CD14-positive monocyte (primary cell): ENCODE results near the gene FOXA1. TPM values are rescaled to one million over a fixed set of nuclear protein-coding genes. Genes with fewer than 3 reads are reported as not detected.

Experiments
- DNase-seq, 3 donors: peaks; one replicate each; pipeline ENCODE4 v3.0.0-alpha.2; 2011 to 2022
- H2AFZ ChIP-seq: 2 replicates; pipeline ENCODE4 v1.6.0; 2012; ENCODE audit warnings: mild to moderate bottlenecking, low read depth, low read length, inconsistent platforms; ENCODE audit not compliant: insufficient read depth, poor library complexity, severe bottlenecking
- H3K27ac ChIP-seq, 2 donors: 1 replicate in 1 of 2; 2 replicates in 1 of 2; pipeline ENCODE4 v1.5.1; 2012 to 2013; ENCODE audit warnings: low read length in 2 of 2, control low read depth in 1 of 2, inconsistent platforms in 1 of 2, low read depth in 1 of 2, mild to moderate bottlenecking in 1 of 2
- H3K27me3 ChIP-seq, 2 donors: one replicate each; pipeline versions ENCODE4 v1.6.0 to v1.6.1; 2011 to 2013; ENCODE audit warnings: low read length in 2 of 2; ENCODE audit not compliant: control insufficient read depth in 2 of 2, insufficient read depth in 2 of 2
- H3K36me3 ChIP-seq, 2 donors: replicated peaks in 1 of 2; 1 replicate in 1 of 2; 2 replicates in 1 of 2; pipeline versions ENCODE4 v1.5.1 to v1.6.1; 2012 to 2013; ENCODE audit warnings: low read length in 2 of 2, control low read depth in 1 of 2, inconsistent platforms in 1 of 2, mild to moderate bottlenecking in 1 of 2; ENCODE audit not compliant: insufficient read depth in 2 of 2, control insufficient read depth in 1 of 2
- H3K4me1 ChIP-seq, 2 donors: 1 replicate in 1 of 2; 2 replicates in 1 of 2; pipeline versions ENCODE4 v1.5.1 to v1.6.1; 2012 to 2013; ENCODE audit warnings: low read length in 2 of 2, control low read depth in 1 of 2, inconsistent platforms in 1 of 2, mild to moderate bottlenecking in 1 of 2, moderate library complexity in 1 of 2; ENCODE audit not compliant: insufficient read depth in 2 of 2, control insufficient read depth in 1 of 2
- H3K4me2 ChIP-seq: replicated peaks from 2 replicates; pipeline ENCODE3; 2012; ENCODE audit warnings: low read length, moderate library complexity, mild to moderate bottlenecking; ENCODE audit not compliant: poor library complexity, severe bottlenecking; ENCODE audit errors: extremely low read depth
- H3K4me3 ChIP-seq, 3 experiments: fragments of 200-600 bp in 1 of 3; sonication (generic) in 1 of 3; replicated peaks in 1 of 3; 1 replicate in 2 of 3; 2 replicates in 1 of 3; pipeline ENCODE4 v1.5.1; 2011 to 2013; ENCODE audit warnings: low read length in 3 of 3, mild to moderate bottlenecking in 3 of 3, control low read depth in 2 of 3, low read depth in 2 of 3, inconsistent platforms in 1 of 3, moderate library complexity in 1 of 3
- H3K79me2 ChIP-seq: 2 replicates; pipeline ENCODE4 v1.6.0; 2012; ENCODE audit warnings: mild to moderate bottlenecking, control low read depth, inconsistent platforms, low read length, moderate library complexity; ENCODE audit not compliant: insufficient read depth
- H3K9ac ChIP-seq: 2 replicates; pipeline ENCODE4 v1.6.0; 2017; ENCODE audit warnings: low read length, mild to moderate bottlenecking; ENCODE audit not compliant: insufficient read depth, poor library complexity, severe bottlenecking
- H3K9me3 ChIP-seq, 2 donors: replicated peaks in 1 of 2; 1 replicate in 1 of 2; 2 replicates in 1 of 2; pipeline versions ENCODE4 v1.5.1 to v1.6.1; 2012 to 2013; ENCODE audit warnings: low read length in 2 of 2, control low read depth in 1 of 2; ENCODE audit not compliant: control insufficient read depth in 1 of 2, insufficient read depth in 1 of 2
- H4K20me1 ChIP-seq: 2 replicates; pipeline ENCODE4 v1.6.0; 2012; ENCODE audit warnings: mild to moderate bottlenecking, low read length, control low read depth, moderate library complexity; ENCODE audit not compliant: insufficient read depth
- H3K27ac Mint-ChIP-seq, 7 donors: one replicate each; pipeline ENCODE4 v1.8.0; 2020; ENCODE audit warnings: mild to moderate bottlenecking in 7 of 7, mixed read lengths in 7 of 7, moderate library complexity in 6 of 7, inconsistent platforms in 2 of 7
- H3K27me3 Mint-ChIP-seq, 3 donors: one replicate each; pipeline ENCODE4 v1.8.0; 2021 to 2022; ENCODE audit warnings: low read depth in 3 of 3, mild to moderate bottlenecking in 3 of 3, mixed read lengths in 3 of 3, moderate library complexity in 3 of 3, inconsistent platforms in 1 of 3
- H3K36me3 Mint-ChIP-seq, 2 donors: one replicate each; pipeline ENCODE4 v1.8.0; 2020; ENCODE audit warnings: mixed read lengths in 2 of 2, inconsistent platforms in 1 of 2, mild to moderate bottlenecking in 1 of 2
- H3K4me1 Mint-ChIP-seq: one replicate; pipeline ENCODE4 v1.8.0; 2020; ENCODE audit warnings: mild to moderate bottlenecking, mixed read lengths
- H3K4me3 Mint-ChIP-seq, 2 donors: one replicate each; pipeline ENCODE4 v1.8.0; 2020; ENCODE audit warnings: mild to moderate bottlenecking in 2 of 2, mixed read lengths in 2 of 2, moderate library complexity in 1 of 2
- H3K9me3 Mint-ChIP-seq, 7 donors: one replicate each; pipeline ENCODE4 v1.8.0; 2020 to 2022; ENCODE audit warnings: mixed read lengths in 7 of 7, mild to moderate bottlenecking in 6 of 7, moderate library complexity in 6 of 7, inconsistent platforms in 2 of 7
- WGBS: methylation state at CpG from one replicate; pipeline ENCODE4 v1.1.5; 2013; ENCODE audit warnings: missing lambda C conversion rate; ENCODE audit not compliant: insufficient coverage; 5-methylcytosine and 5-hydroxymethylcytosine counted together
- intact Hi-C, 2 donors: fragments of 100-400 bp; cut with micrococcal nuclease; formaldehyde crosslinking; loops; one replicate each; pipeline versions ENCODE4 v1.15.0 to v1.15.1; 2023
- polyA plus RNA-seq, 3 donors: library from polyadenylated mRNA; depleted of rRNA in 1 of 3; unstranded in 2 of 3; stranded (reverse) in 1 of 3; fragments of 300-500 nt in 2 of 3; fragments of >200 nt in 1 of 3; fragmentation: Illumina TruSeq in 2 of 3; gene quantifications; 1 replicate in 2 of 3; 2 replicates in 1 of 3; pipeline ENCODE4 v1.2.3, GENCODE V29; 2012 to 2021
- TF ChIP-seq, protein P1 (sequence below): fragments of 200-600 bp; IDR thresholded peaks from one replicate; pipeline ENCODE4 v1.8.0; 2022; ENCODE audit warnings: antibody characterized with exemption, mild to moderate bottlenecking

FOXA1 gene
- polyA plus RNA-seq, 3 donors = 0.09 TPM; not detected in 2

DNA sequence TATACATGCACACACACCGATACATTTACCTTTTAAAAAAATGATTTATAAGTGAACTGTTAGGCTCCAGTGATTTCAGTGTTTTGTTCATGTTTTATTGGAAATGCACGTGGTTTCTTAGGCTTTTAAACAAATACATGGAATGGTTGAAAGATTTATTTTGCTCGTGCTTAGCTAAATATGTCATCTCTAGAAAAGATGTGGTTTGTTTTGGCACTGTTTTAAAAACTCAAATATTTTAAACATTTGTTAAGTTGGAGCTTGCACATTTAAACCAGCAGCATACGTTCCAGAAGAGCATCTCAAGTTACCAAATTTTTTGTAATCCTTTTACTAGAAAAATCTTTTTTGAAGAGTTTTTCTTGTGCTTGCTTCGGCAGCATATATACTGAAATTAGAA, 44.5 kb downstream of the FOXA1 start:
- Mint-ChIP-seq H3K36me3 (no peaks in the 10 kb centered on the region), H3K27me3 (peaks cover 0 to 2% (median 0%) of the 10 kb centered on the region in 3 donors), H3K4me3 (no peak overlapping the region), H3K27ac (no peak overlapping the region), H3K4me1 (no peaks in the 10 kb centered on the region), H3K9me3 (peaks cover 3 to 8% (median 6%) of the 10 kb centered on the region in 7 donors)
- Histone ChIP-seq H3K4me2 (no peak overlapping the region), H3K9me3 (no peaks in the 10 kb centered on the region), H3K27me3 (no peaks in the 10 kb centered on the region), H3K36me3 (no peaks in the 10 kb centered on the region), H2AFZ (no peak overlapping the region), H4K20me1 (no peaks in the 10 kb centered on the region), H3K79me2 (no peaks in the 10 kb centered on the region), H3K4me3 (no peak overlapping the region), H3K4me1 (no peaks in the 10 kb centered on the region), H3K9ac (no peak overlapping the region), H3K27ac (no peak overlapping the region)
- intact Hi-C loops = no loop called here
- 86% methylated on average over 1 of the region's 5 CpGs for WGBS
- TF ChIP-seq, protein P1, sequence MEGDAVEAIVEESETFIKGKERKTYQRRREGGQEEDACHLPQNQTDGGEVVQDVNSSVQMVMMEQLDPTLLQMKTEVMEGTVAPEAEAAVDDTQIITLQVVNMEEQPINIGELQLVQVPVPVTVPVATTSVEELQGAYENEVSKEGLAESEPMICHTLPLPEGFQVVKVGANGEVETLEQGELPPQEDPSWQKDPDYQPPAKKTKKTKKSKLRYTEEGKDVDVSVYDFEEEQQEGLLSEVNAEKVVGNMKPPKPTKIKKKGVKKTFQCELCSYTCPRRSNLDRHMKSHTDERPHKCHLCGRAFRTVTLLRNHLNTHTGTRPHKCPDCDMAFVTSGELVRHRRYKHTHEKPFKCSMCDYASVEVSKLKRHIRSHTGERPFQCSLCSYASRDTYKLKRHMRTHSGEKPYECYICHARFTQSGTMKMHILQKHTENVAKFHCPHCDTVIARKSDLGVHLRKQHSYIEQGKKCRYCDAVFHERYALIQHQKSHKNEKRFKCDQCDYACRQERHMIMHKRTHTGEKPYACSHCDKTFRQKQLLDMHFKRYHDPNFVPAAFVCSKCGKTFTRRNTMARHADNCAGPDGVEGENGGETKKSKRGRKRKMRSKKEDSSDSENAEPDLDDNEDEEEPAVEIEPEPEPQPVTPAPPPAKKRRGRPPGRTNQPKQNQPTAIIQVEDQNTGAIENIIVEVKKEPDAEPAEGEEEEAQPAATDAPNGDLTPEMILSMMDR = no peak
- DNase-seq = no peak

DNA sequence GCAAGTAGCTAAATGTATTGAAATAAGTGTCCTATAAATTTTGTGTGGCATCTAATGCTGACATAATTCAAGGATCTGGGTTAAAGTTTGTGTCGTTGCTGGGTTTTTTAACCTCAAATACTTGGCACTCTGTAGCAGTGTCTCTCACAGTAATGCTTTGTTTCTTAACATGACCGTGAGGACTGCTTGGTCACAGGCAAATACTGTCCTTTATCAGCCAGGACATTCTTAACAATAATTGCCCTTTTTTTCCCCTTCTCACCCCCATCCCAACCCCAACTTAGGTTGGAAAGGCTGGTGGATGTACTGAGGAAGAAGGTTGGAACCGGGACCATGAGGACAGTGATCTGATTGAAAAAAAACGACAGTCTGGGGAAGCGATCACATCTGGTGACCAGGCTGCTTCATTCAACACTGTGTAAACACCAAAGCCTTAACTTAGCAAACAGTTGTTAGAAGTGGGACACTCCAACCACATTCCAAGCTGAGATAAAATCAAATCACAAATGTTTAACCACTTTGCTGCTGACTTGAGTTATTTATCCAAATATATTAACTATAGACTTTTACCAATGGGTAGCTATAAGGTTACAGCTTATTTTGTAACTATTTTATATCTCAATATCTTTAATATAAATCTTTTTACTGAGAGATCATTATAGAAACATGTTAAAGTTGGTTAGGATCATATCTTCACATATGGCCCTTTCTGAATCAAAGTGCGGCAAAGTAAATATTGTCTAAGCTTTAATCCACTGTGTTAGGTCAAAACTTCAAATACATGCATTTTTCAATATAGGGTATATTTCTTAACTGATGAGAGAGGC, 48.2 kb downstream of the FOXA1 start:
- H3K4me3 Mint-ChIP-seq = no peak overlapping the region
- no peaks in the 10 kb centered on the region for H3K9me3 ChIP-seq
- no CpG with 5 or more reads among the region's 6 CpGs for WGBS
- H3K27ac ChIP-seq = no peak overlapping the region
- no peaks in the 10 kb centered on the region for H4K20me1 ChIP-seq
- H3K27me3 ChIP-seq = no peaks in the 10 kb centered on the region
- no peak for DNase-seq
- H3K4me1 Mint-ChIP-seq = no peaks in the 10 kb centered on the region
- no peaks in the 10 kb centered on the region for H3K4me1 ChIP-seq
- H3K36me3 Mint-ChIP-seq = no peaks in the 10 kb centered on the region
- no peaks in the 10 kb centered on the region for H3K36me3 ChIP-seq
- H2AFZ ChIP-seq = no peak overlapping the region
- no peak overlapping the region for H3K9ac ChIP-seq
- no peaks in the 10 kb centered on the region for H3K79me2 ChIP-seq
- H3K4me3 ChIP-seq = no peak overlapping the region
- H3K27ac Mint-ChIP-seq = no peak overlapping the region
- H3K27me3 Mint-ChIP-seq = no peaks in the 10 kb centered on the region
- H3K9me3 Mint-ChIP-seq = peaks cover 0 to 1% (median 0%) of the 10 kb centered on the region in 7 donors
- TF ChIP-seq, protein P1 = no peak
- intact Hi-C loops = no loop called here
- no peak overlapping the region for H3K4me2 ChIP-seq
